GM18907 (cell line): ENCODE data around the gene UCP2.

Experiments
- ATAC-seq: cut with Tn5 transposase; IDR thresholded peaks from one replicate; pipeline ENCODE4 v1.9.1; 2021; ENCODE audit warnings: mild to moderate bottlenecking, moderate library complexity; ENCODE audit not compliant: unreplicated experiment

The UCP2 gene

GRCh38 chr11:74010306-74011300, 28.0 kb upstream of the UCP2 start:
- ATAC-seq = no peak

- no peak for ATAC-seq
Observed at GRCh38 chr11:74009675-74010305, 27.1 kb upstream of the UCP2 start.

- ATAC-seq = no peak
Observed at GRCh38 chr11:74009230-74009547, 26.5 kb upstream of the UCP2 start.

- no peak for ATAC-seq
Observed at GRCh38 chr11:74008373-74009229, 26.0 kb upstream of the UCP2 start, which contains the start of gene UCP3. UCP3 (minus strand) TSS chr11:74009085; CDS start chr11:74007042, 2,043 bp downstream.

GRCh38 chr11:74007691-74008372, 25.2 kb upstream of the UCP2 start:
- no peak for ATAC-seq

- ATAC-seq = no peak
Observed at GRCh38 chr11:74006743-74007304, 24.2 kb upstream of the UCP2 start.

- no peak for ATAC-seq
Observed at GRCh38 chr11:74005721-74006517, 23.3 kb upstream of the UCP2 start.

GRCh38 chr11:74004759-74005615, 22.3 kb upstream of the UCP2 start:
- ATAC-seq = peak; percentile 76

- no peak for ATAC-seq
Observed at GRCh38 chr11:74004046-74004695, 21.5 kb upstream of the UCP2 start.

- ATAC-seq = no peak
Observed at GRCh38 chr11:74002832-74003231, 20.2 kb upstream of the UCP2 start.

GRCh38 chr11:74001822-74002286, 19.2 kb upstream of the UCP2 start:
- ATAC-seq = no peak

- no peak for ATAC-seq
Observed at GRCh38 chr11:74000307-74001133, 17.9 kb upstream of the UCP2 start.

- no peak for ATAC-seq
Observed at GRCh38 chr11:73999581-74000306, 17.1 kb upstream of the UCP2 start.

- no peak for ATAC-seq
Observed at GRCh38 chr11:73998846-73999575, 16.4 kb upstream of the UCP2 start.

- no peak for ATAC-seq
Observed at GRCh38 chr11:73997120-73997770, 14.6 kb upstream of the UCP2 start.
